GM18873 (cell line): Measurements from ENCODE around the gene LYRM4.

ENCODE experiments used
- ATAC-seq: cut with Tn5 transposase; IDR thresholded peaks from one replicate; pipeline ENCODE4 v1.9.1; 2021; ENCODE audit warnings: mild to moderate bottlenecking, moderate library complexity, moderate number of reproducible peaks; ENCODE audit not compliant: unreplicated experiment, low FRiP score

Gene LYRM4

DNA sequence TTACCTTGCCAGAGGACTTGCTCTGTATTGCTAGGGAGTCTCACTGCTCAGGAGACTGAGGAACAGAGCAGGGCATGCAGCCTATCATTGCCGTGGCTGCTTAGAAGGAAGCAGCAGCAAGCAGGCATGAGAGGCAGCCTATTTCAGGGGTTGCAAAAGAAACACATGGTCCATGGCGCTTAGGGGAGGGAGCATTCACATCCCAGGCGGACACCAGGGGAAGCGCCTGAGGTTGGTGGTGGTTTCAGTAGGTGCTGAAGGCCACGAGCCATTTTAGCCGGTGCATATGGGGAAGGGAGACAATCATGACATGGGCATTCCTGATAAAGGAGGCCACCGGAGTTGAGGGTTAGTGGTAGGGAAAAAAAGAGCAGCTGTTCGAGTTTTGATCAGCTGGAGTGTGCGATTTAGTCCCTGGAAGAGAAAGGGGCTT lies 21.5 kb upstream of the LYRM4 start:
- ATAC-seq, result no peak

DNA sequence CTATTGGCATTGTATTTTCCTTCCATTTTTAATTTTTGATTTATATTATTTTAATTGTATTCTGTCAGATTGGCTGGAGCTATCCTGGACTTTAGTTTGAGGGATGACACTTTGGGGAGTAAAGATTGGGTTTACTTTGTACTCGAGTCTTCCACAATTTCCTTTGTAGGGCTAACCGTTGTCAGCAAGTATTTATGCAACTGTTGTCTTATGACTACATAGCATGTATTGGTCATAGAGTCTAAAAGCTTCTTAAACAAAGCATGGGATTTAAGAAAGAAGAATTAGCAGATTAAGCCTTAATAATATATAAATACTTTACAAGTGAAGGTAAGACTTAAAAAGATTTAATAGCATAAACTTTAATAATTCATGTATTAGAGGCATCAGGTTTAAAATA lies 20.2 kb upstream of the LYRM4 start:
- no peak for ATAC-seq

DNA sequence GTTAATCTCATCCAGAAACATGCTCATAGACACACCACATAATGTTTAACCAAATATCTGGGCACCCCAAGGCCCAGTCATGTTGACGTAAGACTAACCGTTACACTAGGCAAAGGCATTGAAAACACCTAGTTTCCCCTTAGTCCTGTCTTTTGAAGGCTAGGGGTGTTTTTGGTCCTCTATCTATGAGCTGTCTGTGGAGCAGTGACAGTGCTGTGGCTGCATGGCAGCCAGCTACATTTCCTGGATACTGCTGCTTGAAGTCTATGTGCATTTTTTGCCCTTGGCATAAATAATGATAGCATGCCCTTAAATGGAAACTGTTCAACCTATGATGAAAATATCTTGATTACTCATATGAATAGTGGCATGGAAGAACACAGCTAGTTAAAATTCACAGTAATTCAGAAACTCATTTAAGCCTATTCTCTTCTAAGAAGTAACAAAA lies 19.2 kb upstream of the LYRM4 start:
- ATAC-seq, result no peak

DNA sequence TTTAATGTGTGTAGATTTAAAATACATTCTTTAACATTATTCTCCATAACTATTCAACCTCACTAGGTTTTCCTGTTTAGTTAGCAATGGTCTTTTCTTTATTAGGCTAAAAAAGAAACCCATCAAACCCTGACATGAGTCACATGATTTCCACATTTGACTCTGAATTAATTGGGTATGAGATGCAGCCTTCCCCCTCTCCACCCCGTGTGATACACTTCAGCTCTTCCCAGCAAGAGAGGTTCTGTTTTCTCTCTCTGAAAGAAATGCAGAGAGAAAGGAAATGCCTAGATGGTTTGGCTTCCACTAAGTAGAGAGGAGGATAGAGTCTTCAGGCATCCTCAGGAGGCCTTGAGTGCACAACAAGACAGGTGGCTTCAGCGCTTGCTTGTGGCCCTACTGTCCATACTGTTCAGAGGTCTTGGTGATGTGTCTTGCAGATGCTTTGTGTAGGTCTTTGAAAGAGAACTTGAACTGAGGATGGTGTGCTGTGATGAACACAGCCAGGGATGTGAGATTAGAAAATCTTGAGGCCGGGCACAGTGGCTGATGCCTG lies 17.9 kb upstream of the LYRM4 start:
- ATAC-seq, result no peak

DNA sequence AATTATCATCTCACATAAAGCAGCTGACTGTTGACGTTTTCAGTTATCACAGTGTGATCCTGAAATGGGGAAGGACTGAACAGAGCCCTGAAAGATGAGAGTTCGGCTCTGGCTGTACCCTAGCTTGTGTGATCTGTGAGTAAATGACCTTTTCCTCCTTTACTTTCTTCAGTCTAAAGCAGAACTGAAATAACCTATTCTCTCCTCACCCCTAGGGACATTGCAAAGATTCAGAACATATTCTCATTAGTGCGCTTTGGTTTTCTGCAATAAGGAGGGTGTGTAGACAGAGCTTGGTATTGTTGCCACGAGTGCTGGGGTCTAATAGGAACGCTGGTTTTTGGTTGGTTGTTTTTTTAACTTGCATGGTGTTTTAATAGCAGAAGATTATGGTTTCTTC lies 17.3 kb upstream of the LYRM4 start:
- peak; percentile 78 for ATAC-seq

DNA sequence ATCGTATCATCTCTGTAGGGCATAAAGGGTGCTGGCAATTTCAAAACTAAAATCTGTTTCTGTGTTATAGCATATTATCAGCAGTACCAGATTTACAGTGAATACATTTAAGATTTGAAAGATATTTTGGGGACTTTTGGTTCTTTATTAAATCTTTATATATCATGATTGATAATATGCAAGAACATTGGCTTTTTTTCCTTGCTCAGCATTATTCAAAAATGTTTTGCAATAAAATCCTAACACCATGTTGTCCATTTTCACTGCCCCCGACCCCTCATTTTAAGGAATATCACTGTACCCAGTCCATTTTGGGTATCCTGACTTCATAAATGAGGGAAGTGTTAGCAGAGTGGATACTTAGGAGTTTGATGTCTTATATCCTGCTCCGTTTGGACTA lies 16.8 kb upstream of the LYRM4 start:
- ATAC-seq, result no peak

DNA sequence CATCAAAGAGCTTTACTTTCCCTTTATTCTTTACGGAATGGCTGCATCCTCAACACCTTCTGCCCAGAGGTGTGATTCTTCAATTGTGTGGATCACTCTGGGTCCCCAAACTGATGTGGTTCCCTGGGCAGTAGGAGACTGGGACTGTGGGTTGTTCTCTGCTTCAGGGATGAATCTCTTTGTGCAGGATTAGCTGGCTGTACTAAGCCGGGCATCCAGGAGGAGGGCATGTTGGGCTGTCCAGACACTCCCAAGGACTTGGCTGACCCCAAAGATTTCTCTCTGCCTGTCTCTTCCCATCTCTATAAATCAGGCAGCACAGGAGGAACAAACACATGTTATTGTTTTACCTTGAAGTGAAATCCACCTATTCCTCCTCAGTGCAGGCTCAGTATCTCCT lies 15.8 kb upstream of the LYRM4 start:
- no peak for ATAC-seq

DNA sequence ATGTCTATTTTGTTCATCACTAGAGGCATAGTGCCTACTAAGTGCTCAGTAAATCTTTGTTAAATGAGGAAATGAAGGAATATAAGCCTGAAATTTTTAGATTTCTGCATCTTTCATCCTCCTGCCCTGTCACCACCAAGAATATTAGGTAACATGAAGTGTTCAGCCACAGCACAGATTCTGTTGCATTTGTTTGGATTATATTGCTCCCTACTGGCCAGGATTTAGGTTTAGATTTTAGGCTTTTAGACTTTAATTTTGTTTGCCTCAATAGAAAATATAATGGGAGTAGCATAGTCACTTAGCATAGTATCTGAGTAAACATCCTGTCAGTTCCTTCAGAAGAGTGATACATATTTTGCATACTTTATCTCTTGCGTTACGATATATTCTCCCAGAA lies 14.7 kb upstream of the LYRM4 start:
- no peak for ATAC-seq

DNA sequence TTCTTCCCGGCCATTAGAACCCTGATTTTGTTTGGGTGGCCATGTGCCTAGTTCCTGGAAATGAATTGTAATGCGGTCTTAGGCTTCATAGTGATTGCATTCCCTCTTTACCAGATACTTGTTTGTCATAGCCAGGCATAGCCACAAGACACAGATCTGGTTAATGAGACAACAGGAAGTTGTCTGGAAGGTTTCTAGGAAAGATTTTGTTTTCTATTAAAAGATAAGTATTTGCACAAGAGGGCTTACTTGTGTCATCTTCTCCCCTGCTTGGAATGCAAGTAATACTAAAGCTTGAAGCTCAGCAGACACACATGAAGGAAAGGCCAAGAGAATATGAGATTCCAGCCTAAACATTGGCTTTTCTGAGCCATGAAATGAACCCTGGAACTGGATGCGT lies 13.5 kb upstream of the LYRM4 start:
- no peak for ATAC-seq

DNA sequence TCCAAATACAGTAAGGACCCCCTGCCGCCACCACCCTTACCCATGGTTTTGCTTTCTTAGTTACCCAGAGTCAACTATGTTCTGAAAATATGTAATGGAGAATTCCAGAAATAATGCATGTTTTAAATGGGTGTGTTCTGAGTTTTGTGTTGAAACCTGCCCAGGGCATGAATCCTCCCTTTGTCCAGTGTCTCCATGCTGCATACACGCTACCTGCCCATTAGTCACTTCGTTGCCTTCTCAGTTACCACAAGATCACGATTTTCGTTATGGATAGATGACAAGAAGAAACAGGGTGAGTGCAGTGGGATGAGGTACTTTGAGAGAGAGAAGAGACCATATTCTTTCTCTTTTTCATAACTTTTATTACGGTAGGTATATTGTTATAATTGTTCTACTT lies 11.2 kb upstream of the LYRM4 start:
- ATAC-seq, result no peak

DNA sequence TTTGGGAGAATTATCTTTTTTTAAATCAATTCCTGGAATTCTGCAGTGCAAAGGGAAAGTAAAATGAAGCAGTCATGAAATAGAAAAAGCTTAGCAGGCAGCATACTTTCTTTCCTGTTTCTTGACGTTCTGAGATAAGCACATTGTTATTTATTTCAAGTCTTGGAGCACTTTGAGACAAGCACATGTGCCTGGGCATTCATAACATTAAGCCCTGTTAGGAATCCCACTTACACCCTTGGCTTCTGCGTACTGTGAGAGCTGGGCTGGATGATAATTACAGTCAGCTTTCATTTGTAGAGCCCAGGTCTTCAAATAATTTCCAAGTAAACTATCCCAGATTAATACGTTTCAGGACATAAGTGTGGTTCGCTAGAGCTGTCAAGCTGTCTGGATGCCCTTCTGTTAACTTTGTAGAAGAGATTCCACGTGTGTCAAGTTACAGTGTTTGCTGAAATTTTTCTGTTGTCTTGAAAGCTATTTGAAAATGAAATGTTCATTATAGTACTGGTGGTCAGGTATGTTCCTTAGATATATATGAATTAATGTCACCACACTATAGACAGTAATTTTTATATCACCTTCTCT lies 9.4 kb upstream of the LYRM4 start:
- no peak for ATAC-seq

DNA sequence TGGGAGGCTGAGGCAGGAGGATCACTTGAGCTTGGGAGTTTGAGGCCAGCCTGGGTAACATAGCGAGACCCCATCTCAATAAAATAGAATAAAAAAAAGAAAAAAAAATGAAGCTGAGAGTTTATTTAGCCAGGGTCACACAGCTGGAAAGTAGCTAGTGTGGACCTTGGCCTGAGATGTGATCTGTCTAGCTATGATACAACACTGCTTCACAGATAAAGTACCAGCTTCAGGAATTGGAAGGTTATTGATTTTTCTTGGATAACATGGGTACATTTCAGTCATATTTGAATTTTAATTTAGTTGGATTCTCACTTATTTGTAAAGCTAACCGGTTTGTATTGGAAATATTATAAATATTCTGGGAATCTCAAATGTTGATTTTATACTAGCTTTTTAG lies 5.7 kb upstream of the LYRM4 start:
- ATAC-seq, result no peak

DNA sequence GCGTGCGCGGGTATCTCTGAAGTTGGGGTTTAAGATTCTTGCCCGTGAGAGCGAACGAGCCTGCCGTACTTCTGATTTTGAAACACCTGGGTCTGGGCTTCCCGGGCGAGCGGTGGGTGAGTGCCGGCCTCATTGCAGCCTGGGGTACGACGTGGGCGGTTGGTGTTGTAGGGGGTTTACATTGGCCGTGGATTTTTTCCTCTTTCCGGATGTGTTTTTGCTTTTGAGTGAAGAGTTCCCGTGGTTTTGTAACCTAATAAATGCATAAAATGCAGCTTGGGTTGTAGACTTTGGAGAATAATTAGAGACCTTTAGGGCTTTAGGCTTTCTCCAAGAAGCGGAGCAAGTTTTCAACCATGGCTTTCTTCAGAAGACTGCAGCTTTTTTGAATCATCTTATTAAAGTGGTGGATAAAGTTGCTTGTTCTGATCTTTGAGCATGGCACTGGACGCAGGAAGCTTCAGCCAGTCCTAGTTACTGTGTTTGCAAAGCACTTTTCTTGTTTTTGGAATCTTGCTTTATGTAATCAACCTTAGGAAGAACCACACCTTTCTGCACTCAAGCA lies 877 bp upstream of the LYRM4 start:
- no peak for ATAC-seq

DNA sequence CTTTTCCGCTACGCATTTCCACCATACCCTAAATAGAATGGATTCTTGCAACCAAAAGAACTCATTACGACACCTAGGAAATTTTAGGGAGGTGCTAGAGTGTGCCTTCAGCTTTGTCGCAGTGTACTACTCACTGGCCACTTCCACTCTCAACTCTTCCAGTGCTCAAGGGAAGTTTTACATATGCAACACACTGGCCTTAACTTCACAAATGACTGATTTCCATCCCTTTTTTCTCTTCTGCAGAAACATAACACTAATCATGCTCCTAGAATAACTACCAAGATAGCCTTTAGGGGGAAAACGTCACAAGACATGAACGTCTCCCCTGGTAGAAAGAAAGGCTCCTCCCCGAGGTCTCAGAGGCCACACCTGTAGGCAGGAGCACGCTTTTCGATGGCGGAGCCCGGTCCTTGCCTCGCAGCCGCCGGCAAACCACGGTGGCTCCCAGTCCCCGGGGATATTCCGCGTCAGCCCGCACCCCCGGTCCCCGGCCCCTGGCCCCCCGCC lies 584 bp downstream of the LYRM4 start:
- ATAC-seq, result peak; percentile 63

DNA sequence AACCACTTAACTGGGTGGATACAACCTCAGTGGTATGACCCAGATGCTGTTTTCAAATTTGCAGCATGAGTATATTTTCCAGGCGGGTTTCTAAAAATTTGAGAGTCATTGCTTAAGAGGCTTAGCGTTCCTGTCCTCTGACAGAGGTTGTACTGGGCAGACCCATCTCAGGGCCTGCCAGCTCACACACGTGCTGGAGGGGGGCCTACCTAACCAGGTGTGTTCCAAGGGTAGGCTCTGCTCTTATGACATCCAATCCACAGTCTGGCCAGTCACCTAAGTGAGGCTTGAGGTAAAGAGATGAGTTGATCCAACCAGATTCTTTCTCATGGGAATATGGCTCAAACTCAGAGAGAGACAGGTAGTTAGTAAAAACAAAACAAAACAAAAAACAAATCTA lies 1.3 kb downstream of the LYRM4 start:
- ATAC-seq, result no peak

DNA sequence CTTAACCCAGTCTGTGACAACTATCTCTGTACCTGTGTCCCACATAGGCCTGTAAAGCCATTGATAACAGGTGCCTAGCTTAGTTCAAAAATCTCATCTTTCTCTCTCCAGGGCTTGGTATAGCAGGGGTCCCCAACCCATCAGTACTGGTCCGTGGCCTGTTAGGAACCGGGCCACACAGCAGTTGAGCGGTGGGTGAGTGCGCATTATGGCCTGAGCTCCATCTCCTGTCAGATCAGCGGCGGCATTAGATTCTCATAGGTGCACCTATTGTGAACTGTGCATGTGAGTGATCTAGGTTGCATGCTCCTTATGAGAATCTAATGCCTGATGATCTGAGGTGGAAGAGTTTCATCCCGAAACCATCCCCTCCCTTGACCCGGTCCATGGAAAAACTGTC lies 3.4 kb downstream of the LYRM4 start:
- no peak for ATAC-seq

DNA sequence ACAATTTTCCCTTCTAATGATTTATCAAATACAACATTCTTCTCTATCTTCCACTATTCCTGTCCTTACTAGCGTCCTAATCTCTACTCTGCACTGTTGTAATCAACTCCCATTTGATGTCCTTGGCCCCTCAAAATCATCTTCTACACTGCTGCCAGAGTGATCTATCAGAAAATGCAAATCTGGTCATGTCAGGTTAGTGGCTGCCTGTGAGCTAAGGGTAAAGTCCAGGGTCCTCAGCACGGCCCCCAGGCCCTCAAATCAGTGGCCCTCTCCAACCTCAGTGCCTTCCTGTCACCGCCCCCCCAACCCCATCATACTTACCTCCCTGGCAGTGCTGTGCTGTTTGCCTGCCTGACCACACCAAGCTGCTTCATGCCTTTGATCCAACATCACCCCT lies 3.8 kb downstream of the LYRM4 start:
- ATAC-seq, result no peak

DNA sequence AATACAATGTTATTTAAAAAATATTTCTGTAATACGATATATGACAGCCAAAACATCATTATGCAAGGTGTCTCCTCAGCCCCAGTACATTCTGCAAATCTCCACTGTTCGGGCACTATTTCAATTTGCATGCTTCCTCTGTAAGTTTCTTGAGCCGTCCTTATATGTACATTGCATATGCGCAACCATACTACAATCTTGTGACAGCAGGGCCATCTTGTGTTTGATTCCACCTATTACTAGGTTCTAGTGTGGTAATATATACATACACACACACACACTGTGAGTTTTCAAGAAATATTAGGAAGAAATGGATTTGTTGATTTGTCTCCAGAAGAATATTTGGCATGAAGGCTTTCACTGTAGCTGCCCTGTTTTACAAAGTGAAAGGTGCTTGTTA lies 9.8 kb downstream of the LYRM4 start:
- no peak for ATAC-seq

DNA sequence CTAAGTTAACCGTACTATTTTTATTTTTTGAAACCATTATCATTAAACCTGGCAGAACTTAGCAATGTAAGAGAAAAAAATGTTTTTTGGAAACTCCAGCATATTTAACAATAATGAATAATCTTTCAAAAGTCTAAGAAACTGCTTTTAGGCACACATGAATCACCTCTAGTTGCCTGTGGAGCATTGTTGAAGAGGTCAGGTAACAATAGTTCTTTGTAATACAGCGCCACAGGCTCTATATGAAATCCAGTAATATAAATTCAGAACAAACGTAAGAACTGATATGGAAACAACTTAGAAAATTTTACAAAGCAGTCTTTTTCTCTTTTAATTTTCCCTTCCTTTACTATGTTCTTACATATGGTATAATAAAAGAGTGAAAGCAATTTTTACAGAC lies 10.3 kb downstream of the LYRM4 start:
- ATAC-seq, result no peak

DNA sequence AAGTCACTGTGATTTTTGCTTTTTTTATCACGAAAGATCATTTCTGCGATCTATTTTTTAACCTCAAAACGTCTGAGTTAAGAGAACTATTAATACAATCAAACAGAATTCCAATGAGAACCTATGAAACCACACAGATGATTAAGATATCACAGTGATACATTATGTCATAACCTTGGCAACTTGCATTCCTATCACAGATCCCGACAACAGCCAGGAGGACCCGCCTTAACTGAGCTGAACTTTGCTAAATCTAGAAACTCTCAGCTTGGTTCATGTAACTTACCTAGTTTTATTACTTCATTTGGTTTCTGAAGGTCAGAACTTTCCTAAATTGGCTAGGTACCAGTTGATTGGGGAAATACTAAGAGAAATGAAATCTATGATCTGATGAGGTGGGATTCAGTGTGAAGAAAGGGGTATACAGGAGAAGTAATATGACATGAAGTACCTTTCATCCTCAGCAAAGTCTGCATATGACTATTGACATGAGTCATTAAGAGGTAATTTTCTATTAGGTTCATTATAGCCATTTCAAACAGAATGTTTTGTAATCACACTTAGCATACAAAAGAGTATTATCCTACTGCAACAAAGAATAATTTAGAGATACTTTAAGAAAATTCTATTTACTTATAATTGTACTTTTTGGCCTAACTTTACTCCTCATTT lies 11.2 kb downstream of the LYRM4 start:
- no peak for ATAC-seq

DNA sequence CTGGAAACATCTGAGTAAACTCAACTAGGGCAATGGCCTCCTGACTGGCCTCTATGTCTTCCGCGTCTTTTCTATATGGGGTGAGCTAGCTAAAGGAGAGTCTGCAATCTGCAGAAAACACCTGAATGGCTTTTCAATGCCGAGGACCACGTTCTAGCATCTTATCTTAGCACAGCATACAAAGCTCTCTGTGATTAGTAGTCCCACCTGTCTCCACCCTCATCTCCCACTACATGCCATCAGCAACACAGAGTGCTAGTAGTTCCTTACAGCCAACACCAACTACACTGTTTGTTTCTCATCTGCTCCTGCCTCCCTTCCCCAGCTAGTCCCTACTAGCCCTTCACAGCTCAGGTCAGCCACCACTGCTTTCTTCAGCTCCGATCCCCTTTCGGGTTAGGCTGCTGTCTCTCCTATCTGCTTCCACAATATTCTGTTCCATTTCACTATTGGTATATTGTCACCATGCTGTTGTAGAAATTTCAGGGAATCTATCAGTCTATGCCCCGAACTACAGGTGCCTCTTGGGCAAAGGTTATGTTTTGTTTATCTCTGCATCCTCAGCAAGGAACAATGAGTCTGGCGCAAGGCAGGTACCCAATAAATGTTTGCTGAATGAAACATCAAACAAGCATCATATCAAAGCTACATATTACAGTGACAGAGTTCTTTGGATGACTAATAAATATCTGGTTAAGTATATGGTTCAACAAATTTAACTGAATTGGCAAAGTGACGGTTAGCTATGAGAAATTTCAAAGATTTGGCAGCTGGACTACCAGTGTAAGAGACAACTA lies 12.2 kb downstream of the LYRM4 start:
- ATAC-seq, result no peak
